ENCODE measurements around the gene TMEM125. TPM values are rescaled to one million over a fixed set of nuclear protein-coding genes. Genes with fewer than 3 reads are reported as not detected.

TMEM125 gene
- total RNA-seq, 4 donors from 2014 or later: not detected

DNA sequence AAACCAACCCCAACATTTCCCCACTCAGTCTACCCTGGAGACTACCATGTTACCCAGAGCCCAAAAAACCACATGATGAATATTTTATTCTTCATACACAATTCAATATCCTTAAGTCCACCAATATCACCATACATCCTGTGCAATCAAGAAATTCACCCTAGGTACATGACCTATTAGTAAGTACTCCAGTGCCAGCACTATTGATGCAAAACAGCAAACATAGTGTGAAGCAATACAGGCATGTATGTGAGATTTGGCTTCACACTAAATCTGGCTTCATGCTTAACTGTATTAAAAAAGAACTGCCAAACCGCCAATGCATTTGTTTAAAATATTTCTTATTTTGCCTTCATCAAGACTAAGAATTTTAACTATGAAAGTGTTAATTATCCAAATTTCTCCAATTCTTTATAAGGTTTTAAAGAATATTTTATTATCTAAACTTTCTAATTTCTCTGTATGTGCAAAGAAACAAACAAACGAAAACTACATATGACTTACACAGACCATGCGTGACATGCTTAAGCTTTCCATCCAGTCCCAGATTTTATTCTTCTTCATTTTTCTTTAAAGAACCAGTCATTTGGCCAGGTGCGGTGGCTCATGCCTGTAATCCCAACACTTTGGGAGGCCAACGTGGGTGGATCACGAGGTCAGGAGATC, 22.4 kb upstream of the TMEM125 start:
- TF ChIP-seq, protein P1, sequence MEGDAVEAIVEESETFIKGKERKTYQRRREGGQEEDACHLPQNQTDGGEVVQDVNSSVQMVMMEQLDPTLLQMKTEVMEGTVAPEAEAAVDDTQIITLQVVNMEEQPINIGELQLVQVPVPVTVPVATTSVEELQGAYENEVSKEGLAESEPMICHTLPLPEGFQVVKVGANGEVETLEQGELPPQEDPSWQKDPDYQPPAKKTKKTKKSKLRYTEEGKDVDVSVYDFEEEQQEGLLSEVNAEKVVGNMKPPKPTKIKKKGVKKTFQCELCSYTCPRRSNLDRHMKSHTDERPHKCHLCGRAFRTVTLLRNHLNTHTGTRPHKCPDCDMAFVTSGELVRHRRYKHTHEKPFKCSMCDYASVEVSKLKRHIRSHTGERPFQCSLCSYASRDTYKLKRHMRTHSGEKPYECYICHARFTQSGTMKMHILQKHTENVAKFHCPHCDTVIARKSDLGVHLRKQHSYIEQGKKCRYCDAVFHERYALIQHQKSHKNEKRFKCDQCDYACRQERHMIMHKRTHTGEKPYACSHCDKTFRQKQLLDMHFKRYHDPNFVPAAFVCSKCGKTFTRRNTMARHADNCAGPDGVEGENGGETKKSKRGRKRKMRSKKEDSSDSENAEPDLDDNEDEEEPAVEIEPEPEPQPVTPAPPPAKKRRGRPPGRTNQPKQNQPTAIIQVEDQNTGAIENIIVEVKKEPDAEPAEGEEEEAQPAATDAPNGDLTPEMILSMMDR (IDR thresholded peaks at IDR 0.05; ENCODE audit: low read depth): no peak

DNA sequence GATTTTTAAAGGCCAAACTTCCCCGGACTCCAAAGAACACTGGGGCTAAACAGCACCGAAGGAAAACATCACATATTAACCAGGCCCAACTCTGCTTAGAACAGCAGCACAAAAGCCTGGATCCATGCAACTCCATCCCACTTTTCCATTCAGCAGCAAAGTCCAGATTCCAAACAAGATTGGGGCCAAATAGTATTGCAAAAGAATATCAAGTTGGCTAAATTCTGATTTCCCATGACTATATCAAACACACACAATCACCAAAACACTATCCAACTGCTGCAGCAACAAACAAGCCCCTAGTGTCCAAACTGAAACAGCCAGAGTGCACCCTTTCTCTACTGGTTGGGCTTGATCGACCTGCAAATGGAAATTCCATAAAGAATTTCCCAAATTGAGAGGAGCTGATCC, 19.4 kb upstream of the TMEM125 start:
- TF ChIP-seq, protein P1 (IDR thresholded peaks at IDR 0.05; ENCODE audit: low read depth): no peak

DNA sequence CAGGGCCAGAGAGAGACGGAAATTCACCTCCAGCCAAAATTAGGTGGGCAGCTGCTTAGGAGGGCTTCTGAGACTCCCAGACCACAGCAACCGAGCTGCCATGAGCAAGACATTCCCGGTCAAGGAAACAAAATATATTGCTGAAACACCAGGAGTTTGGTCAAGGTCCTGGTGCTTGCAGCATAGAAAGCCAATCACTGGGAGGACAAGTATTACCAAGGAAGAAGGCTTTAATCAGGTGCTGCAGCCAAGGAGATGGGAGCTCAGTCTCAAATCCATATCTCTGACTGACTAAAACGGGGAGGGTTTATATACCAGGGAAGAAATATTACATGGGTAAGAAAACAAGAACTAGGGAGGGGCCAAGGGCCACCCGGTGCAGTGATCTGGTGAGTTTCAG, 18.8 kb upstream of the TMEM125 start:
- TF ChIP-seq, protein P1 (IDR thresholded peaks at IDR 0.05; ENCODE audit: low read depth): no peak

DNA sequence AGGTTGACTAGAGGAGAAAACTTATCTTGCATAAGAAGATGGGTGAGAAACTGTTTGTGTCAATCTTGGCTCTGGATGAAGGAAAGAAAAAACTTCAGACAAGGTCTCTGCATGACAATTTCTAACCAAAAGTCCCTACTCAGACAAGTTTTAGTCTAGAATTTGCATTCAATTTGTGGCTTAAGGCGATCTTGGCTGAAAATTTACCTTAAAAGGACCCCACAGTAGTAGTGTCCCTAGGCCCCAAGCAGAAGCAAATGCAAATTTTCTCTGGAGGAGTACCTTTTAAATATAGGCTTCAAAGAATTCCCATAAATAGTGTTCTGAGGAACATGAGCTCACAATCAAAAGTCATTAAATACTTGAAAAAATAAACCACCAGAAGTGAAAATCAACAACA, 17.6 kb upstream of the TMEM125 start:
- TF ChIP-seq, protein P1 (IDR thresholded peaks at IDR 0.05; ENCODE audit: low read depth): no peak

GRCh38 chr1:43253173-43253572, 16.6 kb upstream of the TMEM125 start:
- TF ChIP-seq, protein P1 (IDR thresholded peaks at IDR 0.05; ENCODE audit: low read depth): no peak

DNA sequence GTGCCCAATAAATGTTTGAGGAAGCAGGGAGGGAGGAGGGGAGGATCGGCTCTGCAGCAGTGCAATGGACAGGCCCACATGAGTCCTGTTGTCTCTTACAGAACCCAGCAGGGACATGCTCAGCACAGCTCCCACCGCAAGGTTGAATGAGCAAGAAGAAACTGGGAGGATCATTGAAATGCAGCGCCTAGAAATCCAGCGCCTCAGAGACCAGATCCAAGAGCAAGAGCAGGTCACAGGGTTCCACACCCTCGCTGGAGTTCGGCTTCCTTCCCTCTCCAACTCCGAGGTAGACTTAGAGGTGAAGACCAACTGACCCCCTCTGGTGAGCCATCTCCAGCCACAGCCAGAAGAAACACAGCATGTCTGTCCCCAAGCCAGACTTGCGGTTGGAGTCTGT, 15.9 kb upstream of the TMEM125 start:
- TF ChIP-seq, protein P1 (IDR thresholded peaks at IDR 0.05; ENCODE audit: low read depth): no peak

DNA sequence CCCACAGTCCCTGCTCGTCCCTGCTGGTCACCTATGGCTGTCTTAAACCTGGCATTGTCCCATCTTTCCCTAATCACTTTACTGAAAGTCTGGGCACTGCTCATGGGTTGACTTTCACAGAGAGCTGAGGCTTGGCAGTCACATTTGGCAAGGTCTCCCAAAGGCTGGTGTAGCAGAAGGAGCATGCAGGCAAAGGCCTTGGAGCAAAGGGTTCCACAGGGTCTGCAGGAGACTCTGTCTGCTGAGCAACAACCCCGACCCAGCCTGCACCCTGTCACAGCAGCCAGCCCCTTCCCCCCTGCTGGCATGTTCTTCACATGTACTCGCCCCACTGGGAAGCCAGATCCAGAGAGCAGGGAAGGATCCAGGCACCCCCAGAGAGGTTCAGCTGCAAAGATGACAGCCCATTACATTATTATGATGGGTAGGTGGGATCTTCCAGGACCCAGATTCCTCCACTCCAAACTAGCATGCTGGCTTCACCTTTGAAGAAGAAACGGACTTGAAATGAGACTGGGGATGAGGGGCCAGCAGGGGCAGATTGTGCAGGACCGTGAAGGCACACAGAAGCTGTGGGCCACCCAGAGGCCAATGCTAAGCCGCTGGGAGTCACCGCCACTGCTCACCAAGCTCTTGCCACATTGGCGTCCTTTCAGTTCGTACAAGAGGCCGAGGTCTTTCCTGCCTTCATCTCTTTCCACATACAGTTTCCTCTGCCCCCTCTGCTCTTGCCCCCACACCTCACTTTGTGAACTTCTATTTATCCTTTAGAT, 14.2 kb upstream of the TMEM125 start:
- TF ChIP-seq, protein P1 (IDR thresholded peaks at IDR 0.05; ENCODE audit: low read depth): no peak
